ENCODE measurements around the gene CENPP.
"Not testable (repeated sequence)": the region's sequence is repeated elsewhere in the genome, so short reads cannot be mapped to it uniquely, and the experiment has no call there.

The CENPP gene

GRCh38 chr9:92558612-92559374 is 233.0 kb downstream of the CENPP start:
- no peak for DNase-seq

- DNase-seq: no peak
Measured at GRCh38 chr9:92561374-92562330, 235.9 kb downstream of the CENPP start.

GRCh38 chr9:92562461-92562967 is 236.8 kb downstream of the CENPP start:
- no peak for DNase-seq

GRCh38 chr9:92563116-92564100 is 237.7 kb downstream of the CENPP start:
- DNase-seq: no peak

DNA sequence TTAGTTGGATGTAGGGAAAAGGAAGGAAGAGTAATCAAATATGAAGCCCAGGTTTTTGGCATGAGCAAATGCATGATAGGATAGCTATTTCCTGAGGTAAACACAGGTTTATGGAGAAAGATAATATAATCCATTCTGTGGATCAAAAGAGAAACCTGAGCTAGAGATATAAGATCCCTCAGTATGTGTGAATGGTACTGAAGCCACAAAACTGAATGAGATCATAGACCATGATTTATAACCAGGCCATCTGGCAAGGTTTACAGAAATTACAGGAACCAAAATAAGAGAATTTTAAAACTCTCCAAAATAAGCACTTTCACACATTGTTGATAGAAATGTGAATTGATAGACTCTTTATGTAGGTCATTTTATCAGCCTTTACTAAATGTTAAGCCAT is 238.8 kb downstream of the CENPP start:
- DNase-seq: no peak

DNA sequence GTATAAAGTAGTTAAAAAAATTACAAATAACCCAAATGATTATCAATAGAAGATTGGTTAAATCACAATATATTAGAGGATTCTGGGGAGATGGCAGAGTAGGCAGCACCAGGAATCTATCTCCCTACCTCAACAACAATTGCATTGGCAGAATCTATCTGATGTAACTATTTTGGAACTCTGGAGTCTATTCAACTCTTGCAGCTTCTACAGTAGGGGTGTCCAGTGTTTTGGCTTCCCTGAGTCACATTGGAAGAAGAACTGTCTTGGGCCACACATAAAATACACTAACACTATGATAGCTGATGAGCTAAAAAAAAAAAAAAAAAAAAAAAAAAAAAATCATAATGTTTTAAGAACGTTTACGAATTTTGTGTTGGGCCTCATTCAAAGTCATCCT is 239.2 kb downstream of the CENPP start:
- no peak for DNase-seq

DNA sequence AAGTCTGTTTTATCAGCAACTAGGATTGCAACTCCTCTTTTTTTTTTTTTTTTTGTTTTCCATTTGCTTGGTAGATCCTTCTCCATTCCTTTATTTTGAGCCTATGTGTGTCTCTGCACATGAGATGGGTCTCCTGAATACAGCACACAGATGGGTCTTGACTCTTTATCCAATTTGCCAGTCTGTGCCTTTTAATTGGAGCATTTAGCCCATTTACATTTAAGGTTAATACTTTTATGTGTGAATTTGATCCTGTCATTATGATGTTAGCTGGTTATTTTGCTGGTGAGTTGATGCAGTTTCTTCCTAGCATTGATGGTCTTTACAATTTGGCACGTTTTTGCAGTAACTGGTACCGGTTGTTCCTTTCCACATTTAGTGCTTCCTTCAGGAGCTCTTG is 246.1 kb downstream of the CENPP start:
- not testable (repeated sequence) for DNase-seq

- DNase-seq: not testable (repeated sequence)
Measured at GRCh38 chr9:92573612-92574011, 247.9 kb downstream of the CENPP start.

DNA sequence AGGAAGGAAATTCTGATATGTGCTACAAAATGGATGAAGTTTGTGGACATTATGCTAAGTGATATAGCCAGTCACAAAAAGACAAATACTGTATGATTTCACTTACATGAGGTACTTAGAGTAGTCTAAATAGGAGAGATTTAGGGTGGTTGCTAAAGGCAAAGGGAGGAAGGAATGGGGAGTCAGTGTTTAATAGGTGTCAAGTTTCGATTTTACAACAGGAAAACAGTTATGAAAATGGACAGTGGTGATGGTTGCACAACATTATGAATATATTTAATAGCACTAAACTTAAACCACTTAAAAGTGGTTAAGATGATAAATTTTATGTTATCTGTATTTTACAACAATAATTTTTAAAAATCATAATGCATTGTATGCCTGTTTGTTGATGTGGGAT is 250.4 kb downstream of the CENPP start:
- DNase-seq: no peak

- no peak for DNase-seq
Measured at GRCh38 chr9:92589923-92590322, 264.2 kb downstream of the CENPP start.

- DNase-seq: no peak
Measured at GRCh38 chr9:92590377-92590776, 264.6 kb downstream of the CENPP start.

- DNase-seq: no peak
Measured at GRCh38 chr9:92592537-92592936, 266.8 kb downstream of the CENPP start.

- no peak for DNase-seq
Measured at GRCh38 chr9:92592946-92593861, 267.5 kb downstream of the CENPP start.

DNA sequence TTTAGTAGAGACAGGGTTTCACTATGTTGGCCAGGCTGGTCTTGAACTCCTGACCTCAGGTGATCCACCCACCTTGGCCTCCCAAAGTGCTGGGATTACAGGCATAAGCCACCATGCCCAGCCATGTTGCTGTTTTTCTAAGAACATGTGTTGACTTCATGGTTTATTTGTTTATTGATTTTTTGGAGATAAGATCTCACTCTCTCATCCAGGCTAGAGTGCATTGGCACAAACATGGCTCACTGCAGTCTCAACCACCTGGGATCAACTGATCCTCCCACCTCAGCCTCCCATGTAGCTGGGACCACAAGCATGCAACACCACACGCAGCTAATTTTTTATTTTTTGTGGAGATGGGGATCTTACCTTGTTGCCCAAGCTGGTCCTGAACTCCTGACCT is 269.3 kb downstream of the CENPP start:
- not testable (repeated sequence) for DNase-seq

DNA sequence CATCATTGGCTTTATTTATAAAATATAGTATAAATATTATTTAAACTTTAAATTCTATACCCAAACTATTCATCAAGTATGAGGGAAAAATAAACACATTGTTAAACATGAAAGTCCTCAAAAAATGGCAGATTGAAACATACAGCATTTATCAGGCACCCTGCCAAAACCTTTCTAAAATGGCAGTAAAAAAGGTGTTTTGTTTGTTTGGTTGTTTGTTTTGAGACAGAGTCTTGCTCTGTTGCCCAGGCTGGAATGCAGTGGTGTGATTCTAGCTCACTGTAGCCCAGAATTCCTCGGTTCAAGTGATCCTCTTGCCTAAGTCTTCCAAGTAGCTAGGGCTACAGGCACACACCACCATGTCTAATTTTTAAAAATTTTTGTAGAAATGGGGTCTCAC is 270.2 kb downstream of the CENPP start:
- DNase-seq: no peak

GRCh38 chr9:92598382-92598781 is 272.6 kb downstream of the CENPP start:
- no peak for DNase-seq

DNA sequence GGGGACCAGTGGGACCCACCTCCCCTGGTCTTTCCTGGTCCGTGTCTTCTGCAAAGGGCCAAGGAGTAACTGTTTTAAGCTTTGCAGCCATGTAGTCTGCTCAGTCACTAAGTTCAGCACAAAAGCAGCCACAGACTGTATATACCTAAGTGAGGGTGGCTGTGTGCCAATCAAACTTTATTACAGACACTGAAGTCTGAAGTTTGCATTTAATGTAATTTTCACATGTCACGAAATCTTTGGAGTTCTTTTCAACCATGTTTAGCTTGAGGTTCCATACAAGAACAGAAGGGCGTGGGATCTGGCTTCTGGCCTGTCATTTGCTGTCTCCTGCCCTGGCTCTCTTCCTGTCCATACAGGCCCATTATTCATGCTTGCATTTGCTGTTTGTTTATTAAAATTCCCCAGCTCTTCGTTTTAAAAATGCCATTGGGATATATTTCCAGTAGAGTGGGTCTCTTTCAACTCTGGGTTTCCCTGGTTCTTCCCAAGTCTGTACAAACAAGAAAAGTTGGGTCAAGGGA is 274.2 kb downstream of the CENPP start:
- no peak for DNase-seq

DNA sequence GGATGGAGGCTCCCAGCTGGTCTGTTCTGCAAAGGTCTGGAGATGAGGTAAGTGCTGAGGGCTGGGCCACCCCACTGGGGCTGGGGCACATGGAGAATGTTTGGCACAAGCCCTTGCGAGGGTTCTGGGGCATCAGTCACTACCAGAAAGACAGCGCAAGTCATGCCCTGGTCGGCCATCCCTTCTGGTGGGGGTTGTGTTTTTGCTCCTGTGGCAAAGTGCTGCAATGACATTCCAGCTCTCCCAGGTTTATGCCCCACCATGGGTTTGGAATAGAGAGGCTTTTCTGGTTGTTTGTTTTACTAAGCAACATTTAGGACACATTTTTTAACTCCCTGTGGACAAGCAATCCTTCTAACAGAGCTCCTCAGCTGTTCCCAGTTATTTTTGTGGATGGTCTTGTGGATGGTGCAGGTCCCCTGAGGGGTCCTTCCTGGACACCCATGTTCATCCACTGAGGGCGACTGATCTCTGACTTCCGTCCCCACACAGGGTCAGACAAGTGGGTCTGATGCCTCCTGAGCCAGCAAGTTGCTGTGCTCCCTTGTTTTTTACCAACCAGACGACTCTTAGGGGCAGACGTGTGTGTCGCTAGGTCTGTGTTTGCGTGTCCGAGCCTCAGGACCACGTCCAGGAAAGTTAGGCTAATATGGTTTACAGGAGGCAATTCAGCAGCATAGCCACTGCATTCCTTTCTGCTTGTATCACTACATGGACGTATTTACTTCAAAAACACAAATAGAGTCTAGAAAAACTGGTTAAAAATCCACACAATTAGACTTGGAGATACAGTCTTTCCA is 274.9 kb downstream of the CENPP start:
- no peak for DNase-seq

DNA sequence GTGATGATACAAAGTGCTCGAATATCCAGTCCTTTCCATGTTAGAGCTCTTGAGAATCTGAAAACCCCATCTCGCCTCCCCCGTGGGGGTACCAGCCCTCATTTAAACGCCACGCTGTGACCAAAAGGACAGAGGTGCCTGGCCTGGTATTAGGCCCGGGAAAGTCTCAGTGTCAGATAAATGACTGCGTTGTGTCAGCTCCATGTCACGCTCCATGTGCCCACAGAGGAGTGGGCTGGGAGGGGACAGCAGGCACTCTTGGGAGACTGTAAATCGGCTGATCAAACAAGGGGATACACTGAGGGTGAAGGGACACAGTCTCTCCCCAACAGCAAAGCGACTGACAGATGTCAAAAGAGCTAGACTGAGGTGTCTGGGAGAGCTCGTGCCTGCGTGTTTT is 275.7 kb downstream of the CENPP start:
- DNase-seq: no peak

DNA sequence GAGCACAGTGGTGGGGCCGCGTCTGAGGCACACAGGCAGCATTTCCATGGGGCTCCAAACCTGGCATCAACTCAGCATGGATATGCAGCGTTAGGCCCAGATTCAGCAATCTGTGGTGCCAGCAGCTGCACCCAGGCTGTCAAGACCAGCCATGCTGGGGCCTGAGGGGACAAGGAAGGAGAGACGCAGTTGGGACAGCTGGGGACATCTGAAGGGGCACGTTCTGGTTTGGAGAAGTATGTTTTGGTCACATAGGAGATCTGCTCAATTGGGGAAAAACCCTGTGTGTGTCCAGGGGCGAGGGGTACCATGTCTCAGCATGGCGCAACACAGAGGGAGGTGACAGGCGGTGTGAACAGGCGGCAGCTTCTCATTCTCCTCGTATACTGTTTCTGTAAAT is 276.7 kb downstream of the CENPP start:
- no peak for DNase-seq

Data from cortex of kidney (tissue), 1 donor.